ENCODE measurements around the gene SDCCAG8. TPM values are rescaled to one million over a fixed set of nuclear protein-coding genes. Genes with fewer than 3 reads are reported as not detected.

Gene SDCCAG8
- total RNA-seq, 2 experiments from 2014 or later: 18.3 to 21.2 TPM

DNA sequence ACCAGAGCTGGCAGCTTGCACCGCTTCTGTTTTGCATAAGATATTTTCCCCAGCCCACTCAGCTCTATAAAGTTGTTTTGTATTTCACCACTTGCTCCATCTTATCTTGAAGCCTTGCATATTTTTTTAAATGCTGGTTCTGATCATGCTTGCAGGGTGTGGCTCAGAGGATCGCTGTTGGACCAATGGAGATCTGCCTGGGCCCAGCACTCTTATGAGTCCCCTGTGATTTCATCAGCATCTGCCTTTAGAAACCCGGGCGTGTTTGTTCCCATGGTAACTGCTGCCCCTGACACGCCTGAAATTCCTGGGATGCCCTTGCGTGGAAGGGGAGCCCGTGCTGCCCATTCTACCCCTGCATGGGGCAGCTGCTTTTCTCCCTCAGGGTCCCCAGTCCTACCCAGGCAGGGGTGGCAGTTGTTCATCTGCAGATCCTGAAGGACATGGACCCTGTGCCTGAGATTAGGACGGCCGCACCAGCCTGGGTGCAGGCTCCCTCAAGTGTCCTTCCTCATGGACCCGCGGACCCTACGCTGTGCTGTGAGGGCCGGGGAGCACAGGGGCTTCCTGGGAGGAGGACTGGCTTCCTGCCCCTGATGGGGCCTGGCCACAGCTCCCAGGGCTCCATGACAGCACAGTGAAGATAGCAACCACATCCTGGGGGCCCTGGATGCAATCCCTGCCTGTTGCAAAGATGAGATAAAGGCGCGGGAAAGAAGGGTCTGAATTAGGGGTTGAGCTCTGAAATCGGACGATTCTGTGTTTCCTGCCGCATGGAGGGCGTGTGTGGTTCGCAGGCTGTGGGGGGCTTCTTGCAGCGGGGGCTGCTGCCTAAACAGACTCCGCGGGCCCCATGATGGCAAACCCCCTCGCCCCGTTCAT lies 226.5 kb downstream of the SDCCAG8 start:
- POLR2A ChIA-PET: interaction anchor here (0.6 to 0.8 kb wide), 2 partner anchors 94 to 253 kb away, joined by 3 to 4 read pairs; no protein-coding TSS in a partner anchor
- intact Hi-C loops (cut with DNase I, micrococcal nuclease): no loop called here
- H3K9me3 Mint-ChIP-seq: no peaks in the 10 kb centered on the region
- CTCF ChIA-PET: no interaction called here
- Histone ChIP-seq H3K27me3 (ENCODE audit: control insufficient read depth in 1 of 2, insufficient read depth in 2 of 2, low read length in 2 of 2) (no peaks in the 10 kb centered on the region), H3K27ac (ENCODE audit: low read depth in 1 of 2, low read length in 2 of 2) (no peak overlapping the region), H3K4me3 (ENCODE audit: low read length) (peak overlapping the region; percentile 50), H3K4me1 (ENCODE audit: insufficient read depth, low read length) (peaks cover 16% of the 10 kb centered on the region), H3K9me3 (ENCODE audit: control insufficient read depth in 1 of 2, insufficient read depth in 1 of 2, low read length in 2 of 2) (no peaks in the 10 kb centered on the region), H3K36me3 (ENCODE audit: insufficient read depth, low read length) (no peaks in the 10 kb centered on the region)
- no peak for TF ChIP-seq CTCF (IDR thresholded peaks at IDR 0.05)
- DNase-seq (no peak), ATAC-seq (ENCODE audit: poor library complexity) (no peak)
- H3K4me3 Mint-ChIP-seq: peak overlapping the region; percentile 74
- no peak overlapping the region for H3K27ac Mint-ChIP-seq
- no peaks in the 10 kb centered on the region for H3K27me3 Mint-ChIP-seq
- no peaks in the 10 kb centered on the region for H3K36me3 Mint-ChIP-seq (ENCODE audit: low read depth)
- peaks cover 22% of the 10 kb centered on the region for H3K4me1 Mint-ChIP-seq (ENCODE audit: low read depth)

GRCh38 chr1:243483071-243483771 lies 227.4 kb downstream of the SDCCAG8 start:
- Histone ChIP-seq H3K36me3 (ENCODE audit: insufficient read depth, low read length) (no peaks in the 10 kb centered on the region), H3K9me3 (ENCODE audit: control insufficient read depth in 1 of 2, insufficient read depth in 1 of 2, low read length in 2 of 2) (no peaks in the 10 kb centered on the region), H3K27me3 (ENCODE audit: control insufficient read depth in 1 of 2, insufficient read depth in 2 of 2, low read length in 2 of 2) (no peaks in the 10 kb centered on the region), H3K4me3 (ENCODE audit: low read length) (peak overlapping the region; percentile 50), H3K4me1 (ENCODE audit: insufficient read depth, low read length) (peaks cover 16% of the 10 kb centered on the region), H3K27ac (ENCODE audit: low read depth in 1 of 2, low read length in 2 of 2) (no peak overlapping the region)
- peaks cover 22% of the 10 kb centered on the region for H3K4me1 Mint-ChIP-seq (ENCODE audit: low read depth)
- no peak overlapping the region for H3K27ac Mint-ChIP-seq
- ChIA-PET CTCF (no interaction called here), POLR2A (no interaction called here)
- no peaks in the 10 kb centered on the region for H3K27me3 Mint-ChIP-seq
- peak overlapping the region; percentile 74 for H3K4me3 Mint-ChIP-seq
- H3K36me3 Mint-ChIP-seq (ENCODE audit: low read depth): no peaks in the 10 kb centered on the region
- H3K9me3 Mint-ChIP-seq: no peaks in the 10 kb centered on the region
- intact Hi-C loops (cut with DNase I, micrococcal nuclease): no loop called here
- DNase-seq: peak in 3 of 14 experiments; percentile 23 to 33 (median 23)
- TF ChIP-seq CTCF (IDR thresholded peaks at IDR 0.05): no peak
- peak; percentile 49 for ATAC-seq (ENCODE audit: poor library complexity)

GRCh38 chr1:243483952-243484351 lies 228.1 kb downstream of the SDCCAG8 start:
- H3K36me3 ChIP-seq (ENCODE audit: insufficient read depth, low read length): peaks cover 2% of the 10 kb centered on the region
- CTCF ChIA-PET: no interaction called here
- DNase-seq (no peak), ATAC-seq (ENCODE audit: poor library complexity) (no peak)
- no peak for TF ChIP-seq CTCF (IDR thresholded peaks at IDR 0.05)
- H3K4me3 Mint-ChIP-seq: peak overlapping the region; percentile 56
- intact Hi-C loops (cut with DNase I, micrococcal nuclease): no loop called here
- no peaks in the 10 kb centered on the region for H3K27me3 ChIP-seq (ENCODE audit: control insufficient read depth in 1 of 2, insufficient read depth in 2 of 2, low read length in 2 of 2)
- no peak overlapping the region for H3K27ac ChIP-seq (ENCODE audit: low read depth in 1 of 2, low read length in 2 of 2)
- H3K9me3 ChIP-seq (ENCODE audit: control insufficient read depth in 1 of 2, insufficient read depth in 1 of 2, low read length in 2 of 2): no peaks in the 10 kb centered on the region
- no peaks in the 10 kb centered on the region for H3K27me3 Mint-ChIP-seq
- no peak overlapping the region for H3K4me3 ChIP-seq (ENCODE audit: low read length)
- POLR2A ChIA-PET: no interaction called here
- no peak overlapping the region for H3K27ac Mint-ChIP-seq
- H3K4me1 Mint-ChIP-seq (ENCODE audit: low read depth): peaks cover 22% of the 10 kb centered on the region
- peaks cover 16% of the 10 kb centered on the region for H3K4me1 ChIP-seq (ENCODE audit: insufficient read depth, low read length)
- H3K9me3 Mint-ChIP-seq: no peaks in the 10 kb centered on the region
- no peaks in the 10 kb centered on the region for H3K36me3 Mint-ChIP-seq (ENCODE audit: low read depth)

All from CD4-positive, alpha-beta T cell (primary cell).